NCI-H187 (cell line): ENCODE data around the gene TAOK1.
"Not testable (repeated sequence)": the region's sequence is repeated elsewhere in the genome, so short reads cannot be mapped to it uniquely, and the experiment has no call there.

ENCODE experiments used
- DNase-seq, 2 experiments: peaks; one replicate each; lab custom pipeline; 2025; lab: John Stamatoyannopoulos, UW

Gene TAOK1

DNA sequence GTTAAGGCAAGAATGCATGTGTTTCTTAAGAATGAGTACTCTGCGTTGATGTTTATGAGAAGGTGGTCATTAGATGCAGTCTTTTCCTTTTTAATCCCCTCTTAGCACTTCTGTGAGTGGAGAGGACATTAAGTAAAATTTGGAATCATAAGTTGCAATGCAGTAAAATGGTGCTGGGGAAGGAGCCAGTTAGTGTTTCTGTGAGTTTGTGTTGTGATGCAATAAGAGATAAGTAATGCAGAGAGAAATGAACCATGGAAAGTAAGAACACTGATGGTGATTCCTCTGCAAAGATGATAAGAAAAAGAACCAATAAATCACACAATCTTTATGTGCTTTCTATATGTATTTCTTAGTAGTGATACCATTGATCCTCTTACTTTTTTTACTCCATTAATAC lies 156.7 kb downstream of the TAOK1 start:
- DNase-seq, result no peak

DNA sequence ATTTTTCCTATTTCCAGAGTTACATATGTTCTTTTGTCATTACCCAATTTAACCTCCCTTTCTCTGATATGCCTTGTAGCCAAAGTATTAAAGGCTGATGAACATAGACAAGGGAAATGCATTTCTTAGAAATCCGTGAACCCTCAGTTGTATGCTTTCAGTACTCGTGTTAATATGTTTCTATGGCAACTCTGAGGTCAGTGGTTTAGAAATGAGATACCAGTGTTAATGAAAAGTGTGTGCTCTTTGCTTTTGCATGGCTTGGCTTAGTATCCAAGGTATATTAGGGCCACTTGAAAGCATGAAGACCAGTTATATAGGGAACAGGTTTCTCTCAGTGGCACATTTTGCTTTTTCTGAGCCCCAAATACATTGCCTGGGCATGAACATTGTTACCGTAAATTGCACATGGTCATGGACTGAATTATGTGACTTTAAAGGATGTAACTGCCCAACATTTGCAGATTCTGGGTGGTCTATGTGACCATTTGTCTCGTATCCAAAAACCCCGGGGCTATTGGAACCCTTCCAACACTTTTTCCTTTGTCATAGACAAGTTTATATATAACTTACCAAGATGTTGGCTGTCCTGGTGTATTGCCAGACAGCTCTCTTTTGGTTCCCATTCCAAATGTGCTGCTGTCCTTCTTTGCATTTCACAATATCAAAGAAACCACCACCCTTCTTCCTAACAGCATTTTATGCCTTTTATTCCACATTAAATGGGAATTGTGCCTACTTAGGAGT lies 159.2 kb downstream of the TAOK1 start:
- DNase-seq, result no peak

DNA sequence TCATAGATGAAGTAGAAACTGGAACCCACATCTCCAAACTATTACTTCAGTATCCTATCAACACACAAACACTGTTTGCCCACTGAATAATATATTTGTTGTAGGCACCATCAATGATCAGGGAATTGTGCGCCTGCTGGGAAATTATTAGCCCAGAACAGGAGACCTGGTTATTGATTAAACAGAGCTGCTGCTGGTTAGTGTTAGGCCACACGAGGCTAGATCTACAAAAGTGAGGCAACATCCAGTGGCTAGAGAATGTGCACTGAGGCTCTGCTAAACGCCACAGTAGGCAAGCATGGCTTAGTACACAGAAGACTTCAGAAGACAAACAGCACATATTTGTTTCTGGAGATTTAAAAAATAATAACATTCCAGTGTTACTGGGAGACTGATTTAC lies 165.7 kb downstream of the TAOK1 start:
- DNase-seq, result no peak

DNA sequence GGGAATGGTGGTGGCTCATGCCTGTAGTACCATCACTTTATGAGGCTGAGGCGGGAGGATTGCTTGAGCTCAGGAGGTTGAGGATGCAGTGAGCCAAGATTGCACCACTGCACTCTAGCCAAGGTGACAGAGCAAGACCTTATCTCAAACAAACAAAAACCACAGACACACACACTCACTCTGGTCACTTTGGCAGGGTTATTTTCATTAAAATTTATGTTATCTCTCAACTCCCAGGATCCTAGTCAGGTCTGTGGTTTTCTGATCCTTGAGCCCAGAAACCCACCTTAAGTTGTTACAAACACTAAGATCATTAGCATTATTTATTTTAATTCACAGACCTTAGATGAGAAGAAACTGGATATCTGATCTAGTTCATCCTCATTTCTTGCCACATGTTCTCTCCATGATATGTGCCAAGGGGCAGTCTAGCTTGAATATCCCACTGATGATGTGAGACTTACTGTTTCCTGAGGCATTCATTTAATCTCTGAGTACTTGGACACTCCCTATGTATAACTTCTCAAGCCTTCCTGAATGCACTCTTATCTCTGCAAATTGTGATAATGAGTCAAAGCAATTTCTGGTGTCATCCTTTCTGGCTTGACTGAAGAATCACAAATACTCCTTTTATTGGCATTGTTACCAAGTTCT lies 167.0 kb downstream of the TAOK1 start:
- DNase-seq, result no peak

DNA sequence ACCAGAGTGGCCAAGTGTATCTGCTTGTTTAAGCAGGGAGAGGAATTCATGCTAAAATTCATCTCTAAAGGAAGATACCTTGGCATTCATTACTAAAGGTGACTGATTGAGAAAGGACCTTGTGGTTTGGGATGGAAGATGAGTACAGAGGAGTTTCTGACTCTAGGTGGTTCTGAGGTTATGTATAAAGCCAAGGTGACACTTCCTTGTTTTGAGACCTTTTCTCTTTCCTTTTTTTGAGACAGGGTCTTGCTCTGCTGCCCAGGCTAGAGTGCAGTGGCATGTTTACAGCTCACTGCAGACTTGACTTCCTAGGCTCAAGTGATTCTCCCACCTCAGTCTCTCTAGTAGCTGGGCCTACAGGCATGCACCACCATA lies 167.6 kb downstream of the TAOK1 start:
- DNase-seq, result no peak

DNA sequence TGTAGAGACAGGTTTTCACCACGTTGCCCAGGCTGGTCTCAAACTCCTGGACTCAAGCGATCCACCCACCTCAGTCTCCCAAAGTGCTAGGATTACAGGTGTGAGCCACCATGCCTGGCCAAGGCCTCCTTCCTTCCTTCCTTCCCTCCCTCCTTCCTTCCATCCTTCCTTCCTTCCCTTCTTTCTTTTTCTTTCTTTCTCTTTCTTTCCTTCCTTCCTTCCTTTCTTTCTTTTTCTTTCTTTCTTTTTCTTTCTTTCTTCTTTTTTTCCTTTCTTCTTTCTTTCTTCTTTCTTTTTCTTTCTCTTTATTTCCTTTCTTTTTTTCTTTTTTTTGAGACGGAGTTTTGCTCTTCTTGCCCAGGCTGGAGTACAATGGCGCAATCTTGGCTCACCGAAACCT lies 168.0 kb downstream of the TAOK1 start:
- DNase-seq, result not testable (repeated sequence)

DNA sequence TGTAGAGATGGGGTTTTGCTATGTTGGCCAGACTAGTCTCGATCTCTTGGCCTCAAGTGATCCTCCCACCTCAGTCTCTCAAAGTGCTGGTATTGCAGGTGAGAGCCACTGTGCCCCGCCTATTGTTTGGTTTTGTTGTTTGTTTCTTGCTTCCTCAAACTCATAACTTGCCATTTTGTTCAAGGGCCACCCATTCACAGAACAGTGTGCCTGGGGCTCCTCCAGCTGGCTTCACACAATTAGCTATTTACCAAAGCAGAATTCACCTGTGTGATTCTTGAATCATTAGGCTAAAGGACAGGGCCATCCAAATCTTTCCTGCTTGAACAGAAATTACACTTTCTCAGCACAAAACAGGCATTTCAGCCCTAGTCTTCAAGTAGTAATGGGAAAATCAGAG lies 169.5 kb downstream of the TAOK1 start:
- no peak for DNase-seq

DNA sequence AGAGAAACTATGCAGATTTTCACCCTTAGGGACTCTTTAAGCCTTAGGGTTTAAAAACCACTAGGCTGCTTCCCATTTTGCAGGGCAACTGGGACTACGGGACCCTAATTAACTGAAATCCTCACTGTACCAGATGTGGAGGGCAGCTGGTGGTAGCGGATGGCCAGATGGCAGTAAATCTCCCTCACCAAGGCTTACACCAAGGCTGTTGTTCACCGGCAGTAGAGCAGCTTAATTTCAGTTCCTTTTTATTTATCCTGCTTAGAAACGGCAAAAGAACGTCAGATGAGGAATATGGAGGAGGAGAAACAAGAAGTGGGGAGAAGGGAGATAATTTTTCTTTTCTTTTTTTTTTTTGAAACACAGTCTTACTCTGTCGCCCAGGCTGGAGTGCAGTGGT lies 170.2 kb downstream of the TAOK1 start:
- no peak for DNase-seq

DNA sequence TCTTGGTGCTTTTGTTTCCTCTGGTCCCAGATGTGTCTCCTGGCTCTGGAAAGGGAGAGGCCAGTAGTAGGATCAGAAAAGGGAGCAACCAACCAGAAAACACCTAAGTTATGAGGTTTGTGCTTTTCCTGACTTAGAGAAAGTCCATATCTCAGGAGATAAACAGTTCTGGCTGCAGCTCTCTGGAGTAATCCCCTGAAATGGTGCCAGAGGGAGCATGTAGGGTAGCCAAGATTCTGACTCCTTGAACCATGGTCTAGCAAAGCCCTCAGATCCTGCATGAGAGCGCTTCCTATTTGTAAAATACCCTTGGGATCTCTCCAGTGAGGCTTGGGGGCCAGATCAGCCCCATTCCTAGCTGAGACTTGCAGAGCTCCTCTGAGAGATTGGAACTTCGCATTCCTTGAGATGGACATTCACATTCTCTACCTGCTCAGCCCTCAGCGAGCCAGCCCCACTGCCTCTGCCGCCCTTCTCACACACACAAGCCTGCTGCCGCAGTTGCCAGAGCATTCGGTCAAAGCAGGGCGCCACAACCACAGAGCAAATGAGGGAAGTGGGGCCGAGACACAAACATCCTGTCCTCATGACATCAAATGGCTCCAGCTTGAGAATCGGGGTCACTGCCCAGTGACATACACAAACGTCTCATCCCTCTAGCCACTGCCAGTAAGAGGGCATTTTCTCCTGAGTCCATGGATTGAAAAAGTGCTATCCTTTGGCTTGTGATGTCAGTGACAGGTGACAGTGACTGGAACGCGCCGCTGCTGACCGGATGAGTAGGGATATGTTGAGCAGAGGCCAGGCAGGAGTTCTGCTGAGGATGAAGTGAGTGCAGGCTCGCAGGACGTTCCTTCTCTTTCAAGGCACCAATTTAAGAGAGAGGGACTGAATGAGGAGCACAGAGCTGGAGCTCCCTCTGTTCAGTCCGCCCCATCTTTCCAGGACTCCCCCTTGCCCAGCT lies 171.7 kb downstream of the TAOK1 start:
- no peak for DNase-seq

DNA sequence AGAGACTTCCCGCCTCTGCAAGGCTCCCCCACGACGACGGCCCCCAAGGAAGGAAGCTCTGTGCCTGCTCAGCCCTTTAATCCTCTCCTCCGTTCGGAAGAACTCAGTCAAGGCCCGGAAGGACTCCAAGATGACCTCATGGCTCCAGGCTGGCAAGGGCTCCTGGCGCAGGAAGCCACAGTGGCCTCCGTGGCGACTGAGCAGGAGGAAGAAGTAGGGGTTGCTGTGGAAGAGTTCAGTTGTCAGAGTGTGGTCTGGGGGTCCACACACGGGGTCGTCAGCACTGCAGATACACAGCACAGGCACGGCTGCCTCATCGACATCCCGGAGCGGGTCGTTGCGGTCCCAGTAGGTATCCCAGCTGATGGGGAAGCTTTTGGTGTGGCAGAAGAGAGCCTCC lies 172.5 kb downstream of the TAOK1 start:
- DNase-seq, result no peak

DNA sequence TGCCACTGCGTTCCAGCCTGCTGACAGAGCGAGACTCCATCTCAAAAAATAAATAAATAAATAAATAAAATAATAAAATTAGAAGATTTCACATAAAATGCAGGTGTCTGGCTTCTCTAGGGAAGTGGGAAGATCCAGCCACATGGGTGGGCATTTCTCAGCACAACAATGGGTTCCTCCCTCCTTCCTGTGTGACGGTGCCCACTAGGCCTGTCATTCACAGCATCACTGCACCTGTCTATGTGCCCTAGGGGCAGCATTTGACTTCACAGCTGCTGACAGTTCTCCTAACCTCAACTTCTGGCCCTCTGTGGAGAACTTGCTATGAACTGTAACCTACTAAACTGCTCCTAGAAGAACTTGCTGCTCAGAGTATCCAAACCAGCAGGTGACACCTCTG lies 173.7 kb downstream of the TAOK1 start:
- DNase-seq, result no peak

DNA sequence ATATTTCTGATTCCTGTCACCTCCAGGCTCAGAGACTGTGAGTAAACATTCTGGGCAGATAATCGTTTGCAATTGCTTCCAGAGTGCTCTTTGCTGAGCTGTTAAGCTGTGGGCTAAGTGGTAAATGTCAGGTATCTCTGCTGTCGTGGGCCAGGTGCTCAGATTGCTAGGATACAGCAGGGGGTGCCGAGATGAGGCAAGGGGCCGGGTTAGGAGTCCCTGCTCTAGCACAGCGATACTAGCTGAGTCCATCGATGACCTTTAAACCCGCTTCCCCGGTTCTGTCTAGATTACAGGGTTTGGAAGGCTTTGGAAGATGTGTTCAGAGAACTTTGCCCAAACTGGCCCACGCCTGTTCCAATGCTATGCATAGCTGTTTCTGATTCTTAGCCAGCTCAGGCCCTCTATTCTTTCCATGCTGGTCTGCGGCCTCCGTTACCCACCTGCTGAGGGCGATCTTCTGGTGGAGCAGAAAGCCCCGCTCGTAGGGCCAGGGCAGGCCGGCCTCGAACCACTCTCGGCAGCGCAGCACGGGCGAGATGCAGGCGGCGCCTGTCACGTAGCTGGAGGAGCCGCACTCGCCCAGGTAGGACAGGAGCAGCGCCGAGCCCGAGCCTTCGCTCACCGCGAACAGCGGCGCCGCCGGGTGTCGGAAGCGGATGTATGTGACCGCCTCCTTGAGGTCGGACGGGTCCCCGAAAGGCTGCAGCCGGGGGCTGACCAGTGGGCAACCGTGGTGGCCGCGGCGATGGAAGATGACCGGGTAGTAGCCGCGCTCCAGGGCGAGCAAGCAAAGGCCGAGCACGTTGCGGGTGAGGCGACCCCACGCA lies 175.7 kb downstream of the TAOK1 start:
- peak; percentile 51 to 59 for DNase-seq

DNA sequence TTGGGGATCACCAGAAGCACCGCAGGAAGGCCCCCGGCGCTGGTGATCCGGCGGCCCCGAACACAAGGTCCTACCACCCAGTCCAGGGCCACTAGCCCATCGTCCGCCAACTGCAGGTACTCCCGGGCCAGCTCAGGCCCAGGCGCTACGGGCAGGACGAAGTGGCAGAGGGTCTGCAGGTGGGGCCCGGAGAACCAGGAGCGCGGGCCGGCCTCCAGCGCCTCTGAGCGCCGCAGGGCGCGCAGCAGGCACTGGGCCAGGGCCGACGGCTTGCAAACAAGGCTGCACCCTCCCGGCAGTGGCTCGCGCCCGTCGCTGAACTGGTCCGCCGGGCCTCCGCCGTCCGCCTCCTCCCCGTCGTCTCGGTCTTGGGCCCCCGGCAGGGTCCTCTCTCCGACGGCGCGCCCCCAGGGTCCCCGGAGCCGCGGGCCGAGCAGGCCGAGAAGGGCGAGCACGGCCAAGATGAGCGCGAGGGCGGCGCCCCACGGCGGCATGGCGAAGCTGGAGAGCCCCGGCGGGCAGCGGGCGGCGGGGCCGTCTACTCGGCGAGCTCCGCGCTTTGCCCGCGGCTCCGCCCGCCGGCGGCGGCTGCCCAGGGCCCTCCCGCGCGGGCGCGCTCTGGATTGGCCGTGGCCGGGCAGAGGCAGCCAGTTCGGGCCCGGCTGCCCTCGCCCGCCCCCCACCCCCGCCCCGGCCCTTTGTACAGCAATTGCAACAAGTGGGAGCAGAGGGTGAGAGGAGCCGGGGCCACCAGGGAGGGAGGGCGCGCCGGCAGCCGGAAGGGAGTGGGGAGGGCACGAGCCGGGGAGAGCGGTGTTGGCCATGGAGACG lies 176.5 kb downstream of the TAOK1 start, which contains the start of gene ABHD15:
Gene ABHD15 (minus strand): TSS at position 565 of the 831 bp plus-strand sequence. CDS start 71 bp downstream, at position 494.
- DNase-seq, result no peak

DNA sequence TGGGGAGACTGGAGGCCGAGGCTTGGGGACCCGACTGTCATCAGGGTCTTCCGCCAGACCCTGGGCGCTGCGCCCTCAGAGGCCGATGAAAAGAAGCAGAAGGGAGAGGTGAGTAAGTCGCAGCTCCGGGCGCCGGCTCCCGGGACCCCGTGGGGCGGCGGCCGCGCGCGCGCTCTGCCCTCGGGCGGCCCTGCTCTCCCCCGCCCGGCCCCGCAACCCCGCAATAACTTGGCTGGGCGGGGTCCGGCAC lies 177.1 kb downstream of the TAOK1 start:
- DNase-seq, result no peak

DNA sequence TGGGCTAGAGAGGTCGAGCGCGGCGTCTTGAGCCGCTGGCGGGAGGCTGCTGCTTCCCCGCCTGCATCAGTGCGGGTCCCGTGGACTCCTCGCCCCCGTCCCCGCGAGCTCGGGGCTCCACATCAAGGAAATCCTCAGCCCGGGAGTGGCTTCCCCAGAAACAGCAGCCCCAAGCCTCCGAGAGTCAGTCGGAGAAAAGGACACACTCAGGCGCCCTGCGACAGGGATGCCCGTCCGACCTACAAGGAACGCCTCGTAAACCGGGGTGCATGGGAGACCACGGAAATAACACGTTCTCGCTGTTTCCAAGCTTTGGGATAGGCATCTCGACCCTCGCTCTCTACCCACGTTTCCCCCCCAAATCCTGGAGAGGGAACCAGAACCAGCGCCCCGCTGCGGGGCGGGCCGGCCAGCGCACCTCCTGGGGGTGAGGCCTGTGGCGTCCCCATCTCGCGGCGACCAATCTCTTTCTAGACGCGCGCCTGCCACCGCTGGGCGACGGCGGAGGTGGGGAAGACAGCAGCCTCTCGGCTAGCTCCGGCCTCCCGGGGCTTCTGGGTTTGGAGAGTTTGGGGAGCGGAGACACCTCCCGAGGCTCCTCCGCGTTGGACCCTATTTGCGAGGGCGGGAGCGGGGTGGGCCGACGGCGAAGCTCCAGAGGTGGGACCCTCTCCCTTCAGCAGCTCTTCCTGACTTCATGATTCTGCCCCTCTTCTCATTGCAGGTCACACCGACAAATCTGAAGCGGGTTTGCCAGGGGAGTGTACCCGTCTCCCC lies 177.6 kb downstream of the TAOK1 start:
- no peak for DNase-seq

DNA sequence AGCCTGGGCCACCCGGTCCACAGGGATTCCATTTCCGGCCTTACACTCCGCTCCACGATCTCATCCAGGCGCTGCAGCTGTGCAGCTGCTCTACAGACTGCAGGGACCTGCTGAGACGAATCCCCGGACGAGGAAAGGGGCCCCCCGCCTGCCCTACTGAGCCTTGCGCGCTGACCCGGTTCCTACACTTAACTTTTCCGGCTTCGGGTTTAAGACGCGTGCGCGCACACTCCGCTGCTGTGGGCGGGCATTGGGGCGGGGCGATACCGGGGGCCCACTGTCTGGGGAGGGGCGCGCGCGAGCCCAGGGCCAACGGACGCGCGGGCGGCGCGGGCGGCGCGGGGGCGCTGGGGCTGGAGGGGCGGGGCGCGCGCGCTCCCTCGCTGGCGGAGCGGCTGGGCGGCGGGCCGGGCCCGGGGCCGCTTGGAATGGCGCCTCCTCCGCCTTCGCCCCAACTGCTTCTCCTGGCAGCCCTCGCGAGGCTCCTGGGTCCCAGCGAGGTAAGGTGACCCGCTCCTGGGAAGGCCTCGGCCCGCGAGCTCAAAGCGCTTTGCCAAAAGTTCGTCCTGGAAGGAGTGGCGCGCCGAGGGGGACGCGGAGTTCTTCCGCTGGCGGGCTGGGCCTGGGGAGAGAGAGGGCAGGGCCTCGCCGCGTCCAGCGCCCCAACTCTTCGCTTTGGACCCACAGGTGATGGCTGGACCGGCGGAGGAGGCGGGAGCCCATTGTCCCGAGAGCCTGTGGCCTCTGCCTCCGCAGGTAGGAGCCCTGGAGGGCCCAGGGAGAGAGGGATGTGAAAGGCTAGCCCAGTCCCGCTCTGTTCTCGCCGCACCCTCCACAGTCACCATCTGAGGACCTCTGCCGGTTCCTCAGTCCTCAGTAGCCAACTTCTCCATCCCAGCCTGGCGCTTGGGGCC lies 178.4 kb downstream of the TAOK1 start, which contains the start of gene TP53I13:
Gene TP53I13 (plus strand): TSS at position 371 of the 914 bp plus-strand sequence. CDS start 58 bp downstream, at position 429.
- peak in 1 of 2 experiments; percentile 25 for DNase-seq

DNA sequence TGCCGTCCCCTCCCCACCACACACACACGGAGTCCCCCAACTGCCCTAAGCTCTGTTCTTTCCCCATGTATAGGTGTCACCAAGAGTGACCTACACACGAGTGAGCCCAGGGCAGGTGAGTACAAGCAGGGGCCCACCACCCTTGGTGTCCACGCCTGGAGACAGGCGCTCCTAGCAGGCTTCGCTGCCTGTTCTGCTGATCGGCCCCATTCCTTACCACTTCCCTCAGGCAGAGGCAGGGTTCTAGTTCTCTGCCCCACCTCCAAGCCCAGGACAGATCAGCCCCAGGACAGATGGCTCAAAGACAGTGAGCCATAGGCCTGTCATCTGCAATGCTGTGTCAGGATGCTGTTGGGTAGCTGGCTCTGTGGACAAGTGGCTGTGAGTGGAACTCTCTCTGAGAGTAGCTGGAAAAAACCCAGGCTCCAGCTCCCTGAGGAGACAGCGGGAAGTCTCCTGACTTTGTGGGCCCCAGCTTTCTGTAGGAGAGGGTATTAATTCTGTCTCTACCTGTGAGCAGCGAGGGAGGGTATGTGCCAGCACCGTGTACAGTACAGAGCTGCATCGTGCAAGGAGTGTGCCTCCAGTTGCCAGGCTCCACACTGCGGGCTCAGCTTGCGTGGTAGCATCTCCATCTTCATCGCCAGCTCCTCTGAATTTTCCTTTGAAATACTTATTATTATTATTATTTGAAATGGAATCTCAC lies 179.2 kb downstream of the TAOK1 start:
- no peak for DNase-seq

DNA sequence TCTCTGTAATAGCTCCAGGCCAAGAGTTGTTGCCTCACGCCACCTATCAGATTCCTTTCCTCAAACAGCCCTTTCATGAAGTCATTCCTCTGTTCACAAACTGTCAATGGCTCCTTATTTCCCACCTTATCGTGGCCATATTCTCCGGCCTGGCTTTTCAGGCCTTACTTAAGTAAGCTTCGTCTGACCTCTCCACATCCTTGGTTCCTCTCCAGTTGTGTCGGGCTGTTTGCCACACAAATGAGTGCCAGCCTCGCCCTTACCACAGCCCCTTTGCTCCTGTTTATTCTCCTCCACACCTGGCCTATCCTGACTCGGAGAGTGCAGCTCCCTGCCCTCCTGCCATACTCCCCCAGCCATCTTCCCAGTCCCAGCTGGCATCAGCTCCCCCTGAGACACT lies 180.4 kb downstream of the TAOK1 start:
- DNase-seq, result no peak
